NCI-H226 (cell line): ENCODE data around the gene HTD2.
"Not testable (repeated sequence)": the region's sequence is repeated elsewhere in the genome, so short reads cannot be mapped to it uniquely, and the experiment has no call there.

ENCODE experiments used
- DNase-seq: peaks from one replicate; pipeline ENCODE4 v3.0.0-alpha.2; 2015

The HTD2 gene

DNA sequence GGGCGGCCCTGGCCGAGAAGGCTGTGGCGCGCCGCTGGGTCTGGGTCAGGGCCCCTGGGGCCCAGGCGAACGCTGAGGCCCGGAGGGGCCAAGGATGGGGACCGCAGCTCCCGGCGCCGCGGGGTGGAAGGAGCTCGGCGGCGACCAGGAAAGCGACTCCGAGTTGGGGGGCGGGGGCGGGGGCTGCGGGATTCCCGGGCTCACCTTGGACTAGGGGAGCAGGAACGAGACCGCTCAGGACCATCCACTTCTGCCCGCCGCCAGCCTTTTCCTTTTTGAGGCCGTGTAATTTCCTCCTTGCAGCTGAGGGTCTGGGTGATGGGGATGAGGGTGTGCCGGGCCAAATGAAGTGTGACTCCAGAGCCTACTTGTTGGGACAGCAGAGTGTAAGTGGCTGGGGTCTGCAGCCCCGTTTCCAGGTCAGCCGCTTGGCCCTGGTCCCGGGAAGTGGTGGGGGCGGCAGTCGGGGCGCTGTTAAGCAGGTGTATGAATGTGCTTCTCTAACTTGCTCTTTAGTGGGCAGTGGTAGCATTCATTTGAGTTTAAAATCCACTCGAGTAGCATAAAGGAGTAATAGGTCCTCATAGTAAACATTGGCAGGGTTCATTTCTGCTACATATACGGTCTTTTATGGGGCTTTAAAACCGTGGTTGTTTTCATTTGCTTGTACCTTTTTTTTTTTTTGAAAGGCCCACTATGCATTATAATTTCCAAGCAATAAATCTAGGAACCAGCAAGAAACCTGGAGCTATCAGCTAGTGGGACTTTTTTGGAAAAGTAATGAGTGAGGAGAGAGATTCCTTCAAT, 27.1 kb downstream of the HTD2 start:
- peak; percentile 3 for DNase-seq

- DNase-seq = no peak
Measured at GRCh38 chr3:58334013-58334321, 27.6 kb downstream of the HTD2 start.

DNA sequence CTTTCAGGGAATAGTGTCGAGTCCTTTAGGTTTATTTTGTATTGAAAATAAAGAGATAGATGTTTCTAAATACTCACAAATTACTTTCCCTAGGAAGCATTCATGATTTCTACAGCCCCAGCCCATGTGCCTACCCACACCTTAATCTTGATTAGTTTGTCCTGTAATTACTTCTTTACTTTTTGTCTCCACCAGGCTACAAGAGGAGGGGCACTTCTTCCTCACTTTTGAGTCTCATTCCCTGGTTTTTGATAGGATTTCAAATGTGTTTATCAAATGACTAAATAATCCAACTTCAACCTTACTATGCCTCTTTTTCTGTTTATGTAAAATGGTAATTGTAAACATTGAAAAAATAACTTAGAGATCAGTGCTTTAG, 28.2 kb downstream of the HTD2 start:
- DNase-seq = no peak

- no peak for DNase-seq
Measured at GRCh38 chr3:58335652-58335947, 29.3 kb downstream of the HTD2 start.

- peak; percentile 52 for DNase-seq
Measured at GRCh38 chr3:58336135-58336882, 30.0 kb downstream of the HTD2 start.

DNA sequence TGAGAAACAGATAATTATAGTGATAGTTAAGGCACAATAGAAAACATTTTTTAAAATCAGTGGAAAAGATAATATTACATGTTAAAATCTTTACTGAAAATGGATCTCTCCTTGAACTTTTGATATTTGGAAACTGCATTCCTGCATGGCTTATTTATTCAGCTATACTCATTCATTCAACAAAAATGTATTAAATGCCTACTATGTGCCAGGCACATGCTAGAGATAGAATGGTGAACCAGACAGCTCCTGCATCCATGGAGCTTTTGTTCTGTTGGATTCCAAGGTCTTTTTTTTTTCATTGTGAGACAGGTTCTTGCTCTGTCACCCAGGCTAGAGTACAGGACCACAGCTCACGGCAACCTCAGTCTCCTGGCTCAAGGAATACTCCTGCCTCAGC, 30.9 kb downstream of the HTD2 start:
- DNase-seq = no peak

GRCh38 chr3:58339146-58339545, 32.8 kb downstream of the HTD2 start:
- not testable (repeated sequence) for DNase-seq

DNA sequence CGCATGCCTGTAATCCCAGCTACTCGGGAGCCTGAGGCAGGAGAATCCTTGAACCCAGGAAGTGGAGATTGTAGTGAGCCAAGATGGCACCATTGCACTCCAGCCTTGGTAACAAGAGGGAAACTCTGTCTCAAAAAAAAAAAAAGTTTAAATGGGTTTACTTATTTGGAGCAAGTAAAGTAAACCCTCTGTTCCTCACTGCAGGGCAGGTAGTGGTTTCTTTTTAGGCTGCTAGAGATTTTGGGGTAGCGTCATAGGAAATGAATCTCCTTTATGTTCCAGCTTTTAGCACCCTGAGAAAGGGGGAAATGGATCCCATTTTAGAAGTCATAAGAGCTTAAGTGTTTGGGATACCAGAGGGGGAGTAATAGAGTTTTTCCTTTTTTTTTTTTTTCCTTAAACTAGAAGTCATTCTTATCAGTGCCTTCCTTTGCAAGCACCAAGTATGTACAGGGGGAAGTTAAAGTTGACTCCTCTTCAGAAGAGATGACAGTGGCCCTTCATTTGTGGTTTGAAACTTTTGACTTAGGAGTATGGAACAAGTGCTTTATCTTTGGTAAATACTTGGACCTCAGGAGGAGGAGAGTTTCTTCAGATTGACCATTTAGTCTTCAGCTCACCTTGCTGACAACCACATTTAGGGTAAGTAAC, 34.4 kb downstream of the HTD2 start:
- DNase-seq = no peak

GRCh38 chr3:58341376-58341775, 35.1 kb downstream of the HTD2 start:
- no peak for DNase-seq

DNA sequence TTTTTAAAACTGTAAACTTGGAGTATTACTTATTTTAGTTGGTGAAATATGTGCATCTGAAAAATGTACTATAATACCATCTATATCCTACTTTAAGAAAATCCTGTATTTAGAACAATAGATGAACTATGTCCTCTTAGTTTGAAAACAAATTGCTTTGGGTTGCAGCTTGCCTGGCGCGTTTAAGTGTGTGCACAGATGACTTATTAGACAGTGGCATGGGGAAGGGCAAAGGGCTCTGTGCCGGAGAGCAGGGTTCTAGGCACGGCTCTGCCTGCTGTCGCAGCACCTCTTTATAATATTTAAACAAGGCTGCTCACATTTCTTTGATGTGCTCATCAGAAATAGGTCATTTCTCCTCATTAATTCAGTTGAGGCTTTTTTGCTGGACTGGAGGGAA, 36.4 kb downstream of the HTD2 start:
- no peak for DNase-seq

DNA sequence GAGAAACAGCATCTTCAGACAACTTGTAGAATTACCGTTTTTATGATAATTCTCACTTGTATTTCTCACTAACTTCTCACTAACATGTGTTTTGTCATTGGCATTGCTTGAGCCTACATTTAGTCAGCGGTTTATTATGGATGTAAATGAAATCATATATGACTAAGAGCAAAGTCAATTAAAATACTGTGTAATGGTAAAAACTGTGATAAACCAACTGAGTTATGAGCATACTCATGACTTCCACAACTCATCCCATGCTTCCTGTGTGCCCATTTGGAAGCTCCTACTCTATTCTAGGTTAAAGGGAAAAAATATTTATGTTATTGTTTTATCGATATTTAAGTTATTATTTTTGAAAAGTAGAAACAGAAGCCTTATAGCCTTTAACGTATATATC, 39.1 kb downstream of the HTD2 start:
- DNase-seq = no peak

GRCh38 chr3:58346368-58346767, 40.0 kb downstream of the HTD2 start:
- DNase-seq = no peak

DNA sequence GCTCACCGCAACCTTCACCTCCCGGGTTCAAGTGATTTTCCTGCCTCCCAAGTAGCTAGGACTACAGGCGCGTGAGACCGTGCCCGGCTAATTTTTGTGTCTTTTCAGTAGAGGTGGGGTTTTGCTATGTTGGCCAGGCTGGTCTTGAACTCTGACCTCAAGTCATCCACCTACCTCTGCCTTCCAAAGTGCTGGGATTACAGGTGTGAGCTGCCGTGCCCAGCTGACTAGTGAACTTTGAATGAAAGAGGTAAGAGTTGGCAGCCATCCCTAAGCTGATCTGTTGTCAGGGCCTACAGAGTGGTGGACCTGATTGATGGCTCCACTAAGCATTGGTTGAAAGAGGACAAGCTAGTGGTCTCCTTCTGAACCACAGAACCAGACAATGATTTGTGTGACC, 41.7 kb downstream of the HTD2 start:
- DNase-seq = no peak

DNA sequence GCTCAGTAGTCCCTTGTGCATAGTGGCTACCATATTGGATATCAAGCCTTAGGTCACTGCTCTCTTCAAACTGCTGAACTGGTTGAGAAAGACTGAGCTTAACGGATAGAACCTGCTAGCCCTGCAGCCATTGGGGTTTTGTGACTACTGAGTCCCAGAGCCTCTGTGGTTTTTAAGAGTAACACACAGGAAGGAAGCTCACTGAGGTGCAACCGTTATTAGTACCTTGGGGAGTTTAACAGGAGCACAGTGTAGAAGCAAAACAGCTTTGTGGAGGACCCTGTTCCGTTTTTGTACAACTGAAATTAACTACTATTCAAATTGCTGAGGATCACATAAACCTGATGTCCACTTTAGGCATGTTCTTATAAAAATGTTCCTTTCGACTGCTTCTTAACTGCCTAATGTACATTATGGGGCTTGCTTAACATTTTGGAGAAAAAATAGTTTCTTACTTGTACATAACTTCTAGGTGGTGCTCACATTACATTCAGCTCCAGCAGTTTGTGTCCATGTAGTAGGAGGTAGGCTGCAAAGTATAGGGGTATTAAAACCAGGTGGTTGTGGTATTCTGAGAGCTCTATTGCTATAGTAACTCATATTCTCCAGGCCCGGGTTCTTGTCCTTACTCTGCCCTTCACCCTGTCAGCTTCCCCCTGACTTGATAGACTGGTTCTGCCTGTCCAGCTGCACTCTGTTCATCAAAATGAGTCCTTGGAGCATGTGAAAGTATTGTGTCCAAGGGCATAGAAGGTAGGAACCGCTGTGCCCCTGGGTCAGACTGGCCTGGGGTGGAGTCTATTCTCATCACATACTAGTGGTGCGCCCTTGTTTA, 43.7 kb downstream of the HTD2 start:
- DNase-seq = no peak

- no peak for DNase-seq
Measured at GRCh38 chr3:58350627-58351013, 44.3 kb downstream of the HTD2 start.

DNA sequence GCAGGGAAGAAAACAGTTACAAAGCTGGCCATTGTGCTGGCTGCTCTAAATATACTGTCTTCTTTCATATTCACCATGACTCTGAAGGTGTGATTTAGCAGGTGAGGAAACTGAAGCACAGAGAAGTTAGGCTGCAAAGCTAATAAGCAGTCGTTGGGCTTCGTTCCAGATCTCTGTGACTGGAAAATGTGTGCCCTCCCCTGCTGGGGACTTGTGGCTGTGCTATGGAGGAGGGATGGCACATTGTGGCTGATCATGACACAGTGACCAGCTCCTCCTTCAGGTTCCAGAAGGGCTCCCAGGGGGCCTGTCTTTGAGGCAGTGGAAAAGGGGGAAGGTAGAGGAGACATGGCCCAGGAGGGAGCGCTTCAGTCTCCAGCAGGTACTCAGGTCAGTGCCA, 45.6 kb downstream of the HTD2 start:
- DNase-seq = no peak

DNA sequence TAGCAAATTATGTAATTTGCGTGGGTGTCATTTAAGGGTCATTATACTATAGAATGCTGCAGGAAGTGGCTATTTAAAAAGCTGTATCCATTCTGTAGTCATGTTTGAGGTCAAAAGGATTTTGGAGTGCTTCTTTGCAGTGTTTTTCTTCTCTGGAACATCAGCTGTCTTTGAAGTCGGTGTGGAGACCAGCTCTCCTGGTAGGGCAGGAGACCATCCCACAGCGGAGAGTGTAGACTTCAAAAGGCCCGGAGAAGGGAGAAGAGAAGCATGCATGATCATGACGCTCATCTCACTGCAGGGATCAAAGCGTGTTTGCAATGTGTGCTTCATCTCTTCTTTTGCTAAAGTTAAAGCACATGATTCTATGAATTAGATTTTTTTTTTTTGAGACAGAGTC, 46.3 kb downstream of the HTD2 start:
- no peak for DNase-seq

- DNase-seq = peak; percentile 39
Measured at GRCh38 chr3:58353722-58354553, 47.6 kb downstream of the HTD2 start.

DNA sequence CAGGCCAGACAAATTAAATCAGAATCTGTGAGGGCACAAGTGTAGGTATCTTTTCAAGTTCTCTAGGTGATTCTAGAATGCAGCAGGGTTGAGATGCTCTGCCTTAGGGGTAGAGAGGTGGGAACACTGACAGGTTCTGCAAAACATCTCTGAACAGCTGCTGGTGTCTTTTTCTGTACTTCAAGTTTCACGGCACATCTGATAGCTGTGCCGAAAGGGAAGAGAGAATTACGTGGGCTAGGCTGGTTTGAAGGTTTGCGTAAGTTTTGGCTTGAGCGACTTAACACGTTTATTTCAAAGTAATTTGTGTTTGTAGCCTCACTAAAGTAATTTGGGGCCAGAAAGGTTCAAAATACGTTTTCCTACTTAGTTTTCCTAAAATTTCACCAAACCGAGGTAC, 48.9 kb downstream of the HTD2 start:
- no peak for DNase-seq

DNA sequence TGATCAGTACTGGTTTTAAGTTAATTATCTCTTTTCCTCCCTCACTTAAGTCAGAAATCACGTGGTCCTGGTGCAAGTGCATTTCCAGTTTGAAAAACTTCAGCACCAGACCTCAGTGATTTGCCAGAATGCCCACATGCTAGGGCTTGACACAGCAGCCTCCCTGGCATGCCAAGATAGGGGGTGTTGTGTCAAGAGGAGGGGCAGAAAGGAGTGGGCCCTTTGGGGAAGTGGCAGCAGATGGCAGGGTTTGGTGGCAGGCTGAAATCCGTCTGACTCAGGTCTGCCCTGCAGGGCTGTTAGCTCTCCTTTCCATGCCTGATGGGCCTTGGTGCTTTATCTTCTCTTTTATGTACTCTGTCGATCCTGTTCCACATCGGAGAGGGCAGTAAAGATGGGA, 49.7 kb downstream of the HTD2 start:
- no peak for DNase-seq

GRCh38 chr3:58357402-58357801, 51.1 kb downstream of the HTD2 start:
- no peak for DNase-seq

DNA sequence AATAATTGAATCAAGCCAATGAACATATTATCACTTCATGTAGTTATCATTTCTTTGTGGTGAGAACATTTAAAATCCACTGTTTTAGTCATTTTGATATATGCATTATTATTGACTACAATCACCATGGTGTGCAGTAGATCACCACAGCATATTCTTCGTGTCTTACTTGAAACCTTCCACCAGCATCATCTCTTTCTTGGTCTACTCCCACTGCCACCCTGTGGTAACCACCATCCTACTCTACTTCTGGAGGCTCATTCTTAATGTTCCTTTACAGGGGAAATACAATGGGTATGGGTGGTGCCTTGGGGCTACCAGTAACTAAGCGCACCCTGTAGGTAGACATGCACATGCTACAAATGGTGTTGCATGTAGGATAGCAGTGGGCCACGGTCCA, 51.8 kb downstream of the HTD2 start:
- DNase-seq = peak; percentile 12

DNA sequence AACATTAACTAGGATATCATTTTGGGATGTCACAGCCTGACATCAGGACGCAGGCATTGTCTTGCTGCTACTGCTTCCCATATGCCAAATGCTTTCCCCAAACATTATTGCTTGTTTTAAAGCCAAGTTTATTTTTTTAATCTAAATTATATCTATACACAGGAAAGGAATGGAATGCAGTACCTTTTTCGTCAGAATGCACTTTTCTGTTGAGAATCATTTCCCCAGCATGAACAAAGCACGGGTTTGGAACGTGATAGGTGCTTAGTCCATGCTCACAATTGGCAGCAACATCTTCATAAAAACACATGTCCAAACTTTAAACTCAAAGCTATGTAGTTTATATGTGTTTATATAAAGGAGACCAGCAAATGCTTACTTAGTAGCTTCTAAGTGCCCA, 52.5 kb downstream of the HTD2 start:
- DNase-seq = no peak
